K562 (cell line): ENCODE data around the gene VHLL. TPM values are rescaled to one million over a fixed set of nuclear protein-coding genes. Genes with fewer than 3 reads are reported as not detected.

Experiments
- DIDO1 ChIP-seq: fragments of 450-650 bp; IDR thresholded peaks from 2 replicates; pipeline ENCODE4 v1.6.1; 2016; ENCODE audit warnings: low read depth, missing biosample characterization, missing genetic modification characterization
- EZH2 ChIP-seq: IDR thresholded peaks from 2 replicates; pipeline ENCODE4 v1.6.1; 2012; ENCODE audit warnings: low read depth, mild to moderate bottlenecking, inconsistent platforms, low read length, borderline replicate concordance
- HDAC1 ChIP-seq, 2 experiments: fragments of 450-650 bp; IDR thresholded peaks; 2 replicates each; pipeline ENCODE4 v1.6.1; 2016 to 2017; ENCODE audit warnings: inconsistent platforms in 1 of 2, mild to moderate bottlenecking in 1 of 2, moderate library complexity in 1 of 2
- HMGN3 ChIP-seq: IDR thresholded peaks from 2 replicates; pipeline ENCODE4 v1.6.1; 2011; ENCODE audit warnings: borderline replicate concordance, low read depth, mild to moderate bottlenecking, mixed read lengths, low read length; ENCODE audit not compliant: insufficient read length; ENCODE audit errors: extremely low read depth
- MEIS2 ChIP-seq: fragments of 450-650 bp; IDR thresholded peaks from 2 replicates; pipeline ENCODE4 v1.6.1; 2014; ENCODE audit warnings: mild to moderate bottlenecking; ENCODE audit not compliant: partially characterized antibody
- POLR2AphosphoS5 ChIP-seq: IDR thresholded peaks from 2 replicates; pipeline ENCODE4 v1.6.1; 2011; ENCODE audit warnings: mild to moderate bottlenecking, low read depth, low read length, moderate library complexity; ENCODE audit not compliant: control insufficient read depth, insufficient read depth
- RB1 ChIP-seq: fragments of 450-650 bp; IDR thresholded peaks from 2 replicates; pipeline ENCODE4 v1.6.1; 2017; ENCODE audit warnings: low read depth, mild to moderate bottlenecking
- STAT5A ChIP-seq: IDR thresholded peaks from 2 replicates; pipeline ENCODE4 v1.6.1; 2012; ENCODE audit warnings: low read length, inconsistent platforms, borderline replicate concordance
- TAF1 ChIP-seq: IDR thresholded peaks from 2 replicates; pipeline ENCODE4 v1.6.1; 2011; ENCODE audit warnings: mild to moderate bottlenecking, low read length, moderate library complexity; ENCODE audit not compliant: insufficient read depth, control insufficient read depth, severe bottlenecking; ENCODE audit errors: extremely low read depth
- TBL1XR1 ChIP-seq, 2 experiments: IDR thresholded peaks; 2 replicates each; pipeline ENCODE4 v1.6.1; 2012; ENCODE audit warnings: improper control_type of control experiment in 2 of 2, low read length in 2 of 2, mild to moderate bottlenecking in 1 of 2
- ZNF175 ChIP-seq: fragments of 200-800 bp; sonication (Bioruptor generic); IDR thresholded peaks from 2 replicates; pipeline ENCODE4 v1.6.1; 2016; ENCODE audit warnings: low read depth, mild to moderate bottlenecking, missing genetic modification characterization, missing compliant biosample characterization
- polyA plus RNA-seq, 8 experiments: library from polyadenylated mRNA; depleted of rRNA in 4 of 8; stranded (reverse) in 5 of 8; unstranded in 3 of 8; fragments of >200 nt; fragmentation: Nextera tagmentation in 2 of 8; fragmentation: Illumina TruSeq in 1 of 8; extraction: Ambion mirVana in 2 of 8; extraction: Trizol in 1 of 8; gene quantifications; 2 replicates each; pipeline versions ENCODE4 v1.2.1 to v1.2.3, GENCODE V29; 2011 to 2014; ENCODE audit warnings: inconsistent platforms in 1 of 8, missing spikeins in 1 of 8
- total RNA-seq, 7 experiments: library from RNA; depleted of rRNA in 6 of 7; stranded (reverse); fragments of >200 nt in 6 of 7; fragmentation: Illumina TruSeq in 2 of 7; extraction: Trizol in 2 of 7; gene quantifications; 2 replicates each; pipeline versions ENCODE4 v1.2.1 to v1.2.3, GENCODE V29; 2011 to 2021; ENCODE audit warnings: low replicate concordance in 1 of 7
- TF ChIP-seq, protein P1 (sequence below), 2 experiments: fragments of 450-650 bp in 1 of 2; sonication (generic) in 1 of 2; formaldehyde crosslinking in 1 of 2; IDR thresholded peaks in 1 of 2; conservative IDR thresholded peaks in 1 of 2; 2 replicates each; pipeline versions ENCODE4 v1.6.1 to v1.8.1; 2016 to 2023; ENCODE audit warnings: mild to moderate bottlenecking in 2 of 2, moderate library complexity in 2 of 2, inconsistent platforms in 1 of 2, missing genetic modification reagents in 1 of 2
- TF ChIP-seq, protein P2 (sequence below): sonication (generic); formaldehyde crosslinking; IDR thresholded peaks from 2 replicates; pipeline ENCODE4 v1.8.1; 2023; ENCODE audit warnings: mild to moderate bottlenecking, missing genetic modification reagents, moderate library complexity
- TF ChIP-seq, protein P3 (sequence below): fragments of 450-650 bp; formaldehyde crosslinking; IDR thresholded peaks from 2 replicates; pipeline ENCODE4 v1.4.0; 2022; ENCODE audit warnings: mild to moderate bottlenecking, moderate library complexity
- TF ChIP-seq, protein P4 (sequence below): fragments of 250-450 bp; sonication (Bioruptor Pico); IDR thresholded peaks from 2 replicates; pipeline ENCODE4 v1.8.0; 2021; ENCODE audit warnings: moderate library complexity, mild to moderate bottlenecking, inconsistent platforms
- TF ChIP-seq, protein P5 (sequence below): fragments of 200-400 bp; formaldehyde crosslinking; IDR thresholded peaks from 2 replicates; pipeline ENCODE4 v1.6.1; 2017; ENCODE audit warnings: mild to moderate bottlenecking, low read depth, low read length, moderate library complexity

VHLL gene
- total and polyA plus RNA-seq, 9 of the 15 experiments (the other 6 are each of a cell fraction or from before 2014, with no cell fraction given) = not detected

DNA sequence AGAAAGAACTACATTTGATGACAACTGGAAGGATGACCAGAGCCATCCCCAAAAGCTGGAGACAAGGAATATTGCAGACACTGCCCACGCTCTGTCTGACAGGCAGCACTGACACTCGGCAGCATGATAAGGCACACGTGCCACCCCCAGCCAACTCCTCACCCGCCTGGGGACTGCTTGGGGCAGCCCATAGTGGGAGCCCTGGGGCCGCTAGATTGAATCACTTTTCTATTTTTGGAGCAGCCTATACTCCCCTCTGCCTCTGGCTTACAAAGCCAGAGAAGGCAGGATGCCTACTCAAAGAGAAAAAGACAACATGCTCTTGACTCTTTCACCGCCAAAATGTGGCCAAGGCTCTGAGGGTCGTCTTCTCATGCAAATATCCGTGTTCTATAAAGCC, 17.8 kb downstream of the VHLL start (continued):
- TF ChIP-seq, protein P1, sequence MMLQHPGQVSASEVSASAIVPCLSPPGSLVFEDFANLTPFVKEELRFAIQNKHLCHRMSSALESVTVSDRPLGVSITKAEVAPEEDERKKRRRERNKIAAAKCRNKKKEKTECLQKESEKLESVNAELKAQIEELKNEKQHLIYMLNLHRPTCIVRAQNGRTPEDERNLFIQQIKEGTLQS (IDR thresholded peaks at IDR 0.05) = peak; percentile 59
- TF ChIP-seq, protein P1 (CRISPR knock-in tag; conservative IDR thresholded peaks at IDR 0.05) = no peak
- TF ChIP-seq RB1 = no peak
- TF ChIP-seq, protein P2, sequence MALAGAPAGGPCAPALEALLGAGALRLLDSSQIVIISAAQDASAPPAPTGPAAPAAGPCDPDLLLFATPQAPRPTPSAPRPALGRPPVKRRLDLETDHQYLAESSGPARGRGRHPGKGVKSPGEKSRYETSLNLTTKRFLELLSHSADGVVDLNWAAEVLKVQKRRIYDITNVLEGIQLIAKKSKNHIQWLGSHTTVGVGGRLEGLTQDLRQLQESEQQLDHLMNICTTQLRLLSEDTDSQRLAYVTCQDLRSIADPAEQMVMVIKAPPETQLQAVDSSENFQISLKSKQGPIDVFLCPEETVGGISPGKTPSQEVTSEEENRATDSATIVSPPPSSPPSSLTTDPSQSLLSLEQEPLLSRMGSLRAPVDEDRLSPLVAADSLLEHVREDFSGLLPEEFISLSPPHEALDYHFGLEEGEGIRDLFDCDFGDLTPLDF = no peak
- TF ChIP-seq STAT5A = no peak
- TF ChIP-seq POLR2AphosphoS5 = peak; percentile 16; the same call in 1 of the 2 replicates
- TF ChIP-seq TBL1XR1 (IDR thresholded peaks at IDR 0.05; ENCODE audit: low read length in 2 of 2) = no peak; a peak in 1 of 4 replicates
- TF ChIP-seq HMGN3 = no peak
- TF ChIP-seq ZNF175 = no peak
- TF ChIP-seq, protein P3, sequence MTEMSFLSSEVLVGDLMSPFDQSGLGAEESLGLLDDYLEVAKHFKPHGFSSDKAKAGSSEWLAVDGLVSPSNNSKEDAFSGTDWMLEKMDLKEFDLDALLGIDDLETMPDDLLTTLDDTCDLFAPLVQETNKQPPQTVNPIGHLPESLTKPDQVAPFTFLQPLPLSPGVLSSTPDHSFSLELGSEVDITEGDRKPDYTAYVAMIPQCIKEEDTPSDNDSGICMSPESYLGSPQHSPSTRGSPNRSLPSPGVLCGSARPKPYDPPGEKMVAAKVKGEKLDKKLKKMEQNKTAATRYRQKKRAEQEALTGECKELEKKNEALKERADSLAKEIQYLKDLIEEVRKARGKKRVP = 0 out of 2 replicates have a peak, but pooled peaks have one; percentile 38
- TF ChIP-seq, protein P4, sequence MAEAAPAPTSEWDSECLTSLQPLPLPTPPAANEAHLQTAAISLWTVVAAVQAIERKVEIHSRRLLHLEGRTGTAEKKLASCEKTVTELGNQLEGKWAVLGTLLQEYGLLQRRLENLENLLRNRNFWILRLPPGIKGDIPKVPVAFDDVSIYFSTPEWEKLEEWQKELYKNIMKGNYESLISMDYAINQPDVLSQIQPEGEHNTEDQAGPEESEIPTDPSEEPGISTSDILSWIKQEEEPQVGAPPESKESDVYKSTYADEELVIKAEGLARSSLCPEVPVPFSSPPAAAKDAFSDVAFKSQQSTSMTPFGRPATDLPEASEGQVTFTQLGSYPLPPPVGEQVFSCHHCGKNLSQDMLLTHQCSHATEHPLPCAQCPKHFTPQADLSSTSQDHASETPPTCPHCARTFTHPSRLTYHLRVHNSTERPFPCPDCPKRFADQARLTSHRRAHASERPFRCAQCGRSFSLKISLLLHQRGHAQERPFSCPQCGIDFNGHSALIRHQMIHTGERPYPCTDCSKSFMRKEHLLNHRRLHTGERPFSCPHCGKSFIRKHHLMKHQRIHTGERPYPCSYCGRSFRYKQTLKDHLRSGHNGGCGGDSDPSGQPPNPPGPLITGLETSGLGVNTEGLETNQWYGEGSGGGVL (CRISPR knock-in tag) = no peak
- TF ChIP-seq DIDO1 = no peak
- TF ChIP-seq, protein P5, sequence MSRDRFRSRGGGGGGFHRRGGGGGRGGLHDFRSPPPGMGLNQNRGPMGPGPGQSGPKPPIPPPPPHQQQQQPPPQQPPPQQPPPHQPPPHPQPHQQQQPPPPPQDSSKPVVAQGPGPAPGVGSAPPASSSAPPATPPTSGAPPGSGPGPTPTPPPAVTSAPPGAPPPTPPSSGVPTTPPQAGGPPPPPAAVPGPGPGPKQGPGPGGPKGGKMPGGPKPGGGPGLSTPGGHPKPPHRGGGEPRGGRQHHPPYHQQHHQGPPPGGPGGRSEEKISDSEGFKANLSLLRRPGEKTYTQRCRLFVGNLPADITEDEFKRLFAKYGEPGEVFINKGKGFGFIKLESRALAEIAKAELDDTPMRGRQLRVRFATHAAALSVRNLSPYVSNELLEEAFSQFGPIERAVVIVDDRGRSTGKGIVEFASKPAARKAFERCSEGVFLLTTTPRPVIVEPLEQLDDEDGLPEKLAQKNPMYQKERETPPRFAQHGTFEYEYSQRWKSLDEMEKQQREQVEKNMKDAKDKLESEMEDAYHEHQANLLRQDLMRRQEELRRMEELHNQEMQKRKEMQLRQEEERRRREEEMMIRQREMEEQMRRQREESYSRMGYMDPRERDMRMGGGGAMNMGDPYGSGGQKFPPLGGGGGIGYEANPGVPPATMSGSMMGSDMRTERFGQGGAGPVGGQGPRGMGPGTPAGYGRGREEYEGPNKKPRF = no peak
- peak; percentile 42 to 98; a peak in 2 of 4 replicates for TF ChIP-seq HDAC1 (IDR thresholded peaks at IDR 0.05)
- TF ChIP-seq EZH2 = no peak
- TF ChIP-seq MEIS2 = peak; percentile 37
- TF ChIP-seq TAF1 = peak; percentile 34
- TF ChIP-seq, all 486 proteins: peak for 50
